GM13977 (cell line): Measurements from ENCODE around the gene CD72.

ENCODE experiments used
- DNase-seq: peaks from one replicate; pipeline ENCODE4 v3.0.0; 2012; ENCODE audit warnings: low spot score
- CTCF ChIP-seq: IDR thresholded peaks from 2 replicates; pipeline ENCODE4 v1.5.1; 2012; ENCODE audit warnings: mild to moderate bottlenecking, control low read depth; ENCODE audit not compliant: insufficient read depth; ENCODE audit errors: extremely low read depth, missing control alignments
- in situ Hi-C: fragments of 300-500 bp; cut with MboI; formaldehyde crosslinking; loops from one replicate; pipeline ENCODE4 v1.12.0; 2022; ENCODE audit warnings: low sequenced_read_pairs, low pct_unique_long_range_greater_than_20kb, mixed read lengths, inconsistent platforms; ENCODE audit not compliant: unreplicated experiment

CD72 gene

GRCh38 chr9:35657546-35658136 is 39.4 kb upstream of the CD72 start, which contains the start of gene RMRP:
RMRP (minus strand) TSS chr9:35658019.
- in situ Hi-C loops = no loop called here
- peak; percentile 92 for DNase-seq
- TF ChIP-seq CTCF = peak; percentile 10

- in situ Hi-C loops = no loop called here
- DNase-seq = peak; percentile 11
These were observed 38.8 kb upstream of the CD72 start for GRCh38 chr9:35656831-35657545.

GRCh38 chr9:35656348-35656747 is 38.1 kb upstream of the CD72 start:
- TF ChIP-seq CTCF = no peak
- no peak for DNase-seq
- in situ Hi-C loops = no loop called here

More at GRCh38 chr9:35656831-35657545, 38.8 kb upstream of the CD72 start:
- TF ChIP-seq CTCF = no peak

- in situ Hi-C loops = no loop called here
- no peak for TF ChIP-seq CTCF
- no peak for DNase-seq
These were observed 35.4 kb upstream of the CD72 start for GRCh38 chr9:35653611-35654010.

- DNase-seq = no peak
- in situ Hi-C loops = no loop called here
- TF ChIP-seq CTCF = no peak
These were observed 34.6 kb upstream of the CD72 start for GRCh38 chr9:35652829-35653209.

GRCh38 chr9:35651956-35652828 is 34.0 kb upstream of the CD72 start:
- in situ Hi-C loops = no loop called here
- no peak for DNase-seq
- TF ChIP-seq CTCF = no peak
